ENCODE measurements around the gene STKLD1.

The STKLD1 gene

GRCh38 chr9:133342069-133342406, 34.1 kb upstream of the STKLD1 start:
- H3K27ac ChIP-seq = no peak overlapping the region
- in situ Hi-C loops (cut with HindIII; ENCODE audit: low pct_ligation_motif_present, low sequenced_read_pairs) = no loop called here
- H3K4me3 ChIP-seq (ENCODE audit: low read depth, low read length) = no peak overlapping the region

GRCh38 chr9:133342570-133342969, 33.6 kb upstream of the STKLD1 start:
- DNase-seq = no peak
- no peak overlapping the region for H3K27ac ChIP-seq
- peaks cover 44% of the 10 kb centered on the region for H3K36me3 ChIP-seq (replicated peaks)
- no peaks in the 10 kb centered on the region for H3K27me3 ChIP-seq (replicated peaks)
- in situ Hi-C loops (cut with HindIII; ENCODE audit: low pct_ligation_motif_present, low sequenced_read_pairs) = no loop called here
- TF ChIP-seq, protein P1, sequence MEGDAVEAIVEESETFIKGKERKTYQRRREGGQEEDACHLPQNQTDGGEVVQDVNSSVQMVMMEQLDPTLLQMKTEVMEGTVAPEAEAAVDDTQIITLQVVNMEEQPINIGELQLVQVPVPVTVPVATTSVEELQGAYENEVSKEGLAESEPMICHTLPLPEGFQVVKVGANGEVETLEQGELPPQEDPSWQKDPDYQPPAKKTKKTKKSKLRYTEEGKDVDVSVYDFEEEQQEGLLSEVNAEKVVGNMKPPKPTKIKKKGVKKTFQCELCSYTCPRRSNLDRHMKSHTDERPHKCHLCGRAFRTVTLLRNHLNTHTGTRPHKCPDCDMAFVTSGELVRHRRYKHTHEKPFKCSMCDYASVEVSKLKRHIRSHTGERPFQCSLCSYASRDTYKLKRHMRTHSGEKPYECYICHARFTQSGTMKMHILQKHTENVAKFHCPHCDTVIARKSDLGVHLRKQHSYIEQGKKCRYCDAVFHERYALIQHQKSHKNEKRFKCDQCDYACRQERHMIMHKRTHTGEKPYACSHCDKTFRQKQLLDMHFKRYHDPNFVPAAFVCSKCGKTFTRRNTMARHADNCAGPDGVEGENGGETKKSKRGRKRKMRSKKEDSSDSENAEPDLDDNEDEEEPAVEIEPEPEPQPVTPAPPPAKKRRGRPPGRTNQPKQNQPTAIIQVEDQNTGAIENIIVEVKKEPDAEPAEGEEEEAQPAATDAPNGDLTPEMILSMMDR (IDR thresholded peaks at IDR 0.05; ENCODE audit: low read depth, low read length, missing control alignments) = peak; percentile 40
- no peak overlapping the region for H3K4me3 ChIP-seq (ENCODE audit: low read depth, low read length)

More at GRCh38 chr9:133342069-133342406, 34.1 kb upstream of the STKLD1 start:
- DNase-seq = no peak
- H3K27me3 ChIP-seq (replicated peaks) = no peaks in the 10 kb centered on the region
- TF ChIP-seq, protein P1 (IDR thresholded peaks at IDR 0.05; ENCODE audit: low read depth, low read length, missing control alignments) = peak; percentile 46
- peaks cover 44% of the 10 kb centered on the region for H3K36me3 ChIP-seq (replicated peaks)

GRCh38 chr9:133344071-133344470, 32.1 kb upstream of the STKLD1 start:
- no peak for DNase-seq
- in situ Hi-C loops (cut with HindIII; ENCODE audit: low pct_ligation_motif_present, low sequenced_read_pairs) = no loop called here
- H3K27ac ChIP-seq = no peak overlapping the region
- H3K4me3 ChIP-seq (ENCODE audit: low read depth, low read length) = no peak overlapping the region
- TF ChIP-seq, protein P1 (IDR thresholded peaks at IDR 0.05; ENCODE audit: low read depth, low read length, missing control alignments) = no peak
- no peaks in the 10 kb centered on the region for H3K27me3 ChIP-seq (replicated peaks)
- H3K36me3 ChIP-seq (replicated peaks) = peaks cover 52% of the 10 kb centered on the region

GRCh38 chr9:133344979-133345378, 31.2 kb upstream of the STKLD1 start:
- peaks cover 61% of the 10 kb centered on the region for H3K36me3 ChIP-seq (replicated peaks)
- in situ Hi-C loops (cut with HindIII; ENCODE audit: low pct_ligation_motif_present, low sequenced_read_pairs) = no loop called here
- no peak overlapping the region for H3K27ac ChIP-seq
- no peak for DNase-seq
- no peak overlapping the region for H3K4me3 ChIP-seq (ENCODE audit: low read depth, low read length)
- no peaks in the 10 kb centered on the region for H3K27me3 ChIP-seq (replicated peaks)
- TF ChIP-seq, protein P1 (IDR thresholded peaks at IDR 0.05; ENCODE audit: low read depth, low read length, missing control alignments) = no peak

DNA sequence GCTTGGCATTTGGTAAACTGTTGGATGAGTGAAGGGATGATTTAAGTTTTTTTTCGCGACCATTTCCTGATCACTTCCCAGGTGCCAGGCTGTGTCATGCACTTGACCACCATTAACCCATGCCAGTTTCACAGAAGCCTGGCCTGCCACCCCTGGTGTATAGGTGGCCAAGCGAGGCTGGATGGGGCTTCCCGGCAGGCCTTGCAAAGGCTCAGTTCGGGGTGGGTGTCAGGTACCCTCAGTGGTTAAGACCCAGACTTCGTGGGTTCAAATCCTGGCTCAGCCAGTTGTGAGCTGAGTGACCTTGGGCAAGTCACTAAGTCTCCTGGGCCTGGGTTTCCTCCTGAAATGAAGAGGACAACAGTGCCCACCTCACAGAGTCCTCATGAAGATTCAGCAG, 30.6 kb upstream of the STKLD1 start:
- Histone ChIP-seq H3K27ac (no peak overlapping the region), H3K27me3 (replicated peaks) (no peaks in the 10 kb centered on the region), H3K4me3 (ENCODE audit: low read depth, low read length) (no peak overlapping the region), H3K36me3 (replicated peaks) (peaks cover 61% of the 10 kb centered on the region)
- TF ChIP-seq, protein P1 (IDR thresholded peaks at IDR 0.05; ENCODE audit: low read depth, low read length, missing control alignments) = no peak
- in situ Hi-C loops (cut with HindIII; ENCODE audit: low pct_ligation_motif_present, low sequenced_read_pairs) = no loop called here
- DNase-seq = no peak

DNA sequence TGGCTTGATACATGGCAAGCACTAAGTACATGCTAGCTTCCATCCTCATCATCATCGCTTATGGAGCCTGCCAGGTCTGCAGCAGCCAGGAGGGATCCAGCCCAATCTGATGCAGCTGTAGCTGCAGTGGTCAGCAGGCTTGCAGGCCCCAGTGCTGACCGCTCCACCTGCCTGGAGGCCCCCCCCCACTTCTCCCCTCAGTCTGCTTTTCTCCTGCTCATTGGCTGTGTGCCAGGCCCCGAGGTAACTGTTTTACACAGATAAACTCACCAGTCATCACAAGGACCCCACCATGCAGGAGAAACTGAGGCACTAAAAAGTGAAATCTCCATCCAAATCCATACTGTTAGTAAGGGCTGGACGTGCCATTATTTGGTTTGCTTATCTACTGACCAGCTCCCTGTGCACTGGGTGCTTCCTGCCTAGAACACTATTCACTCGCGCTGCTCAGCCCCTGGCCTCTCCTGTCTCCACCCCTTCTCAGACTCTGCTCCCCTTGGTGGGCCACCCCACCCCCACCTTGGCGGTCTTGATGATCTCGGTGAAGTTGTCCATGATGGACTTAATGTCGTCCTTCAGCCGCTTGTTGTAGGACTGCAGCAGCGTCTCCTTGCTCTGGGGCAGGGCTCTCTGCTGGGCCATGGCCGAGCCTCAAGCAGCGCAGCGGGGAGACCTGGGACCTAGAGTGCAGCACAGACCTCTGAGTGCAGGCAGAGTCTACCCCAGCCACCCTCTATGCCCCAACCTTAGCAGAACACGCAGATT, 30.0 kb upstream of the STKLD1 start:
- in situ Hi-C loops (cut with HindIII; ENCODE audit: low pct_ligation_motif_present, low sequenced_read_pairs) = no loop called here
- Histone ChIP-seq H3K36me3 (replicated peaks) (peaks cover 63% of the 10 kb centered on the region), H3K4me3 (ENCODE audit: low read depth, low read length) (peak overlapping the region; percentile 100), H3K27me3 (replicated peaks) (no peaks in the 10 kb centered on the region), H3K27ac (no peak overlapping the region)
- no peak for DNase-seq
- TF ChIP-seq, protein P1 (IDR thresholded peaks at IDR 0.05; ENCODE audit: low read depth, low read length, missing control alignments) = no peak

All from brain microvascular endothelial cell (primary cell).